Caco-2 (cell line): ENCODE data around the gene HMCN1. TPM values are rescaled to one million over a fixed set of nuclear protein-coding genes. Genes with fewer than 3 reads are reported as not detected.

ENCODE experiments used
- BruUV-seq: library from RNA; stranded (reverse); fragments of 400-500 nt; replicated peaks from 2 replicates; lab custom pipeline; 2021; lab: Mats Ljungman, UMichigan
- CTCF ChIA-PET: fragments of 300-600 bp; sonication (Branson Sonifier 250); formaldehyde crosslinking; loops from one replicate; lab custom pipeline; 2022; ENCODE audit warnings: antibody characterized with exemption; lab: Charles Lee
- POLR2A ChIA-PET: fragments of 300-600 bp; sonication (Branson Sonifier 250); formaldehyde crosslinking; loops from one replicate; lab custom pipeline; 2022; ENCODE audit warnings: antibody characterized with exemption; lab: Charles Lee
- DNase-seq, 2 experiments: peaks; one replicate each; pipeline versions ENCODE4 v3.0.0 to v3.0.0-alpha.2; 2020 to 2022
- H3K27me3 ChIP-seq: replicated peaks from 2 replicates; pipeline ENCODE4 v1.6.0; 2011; ENCODE audit warnings: low read length; ENCODE audit not compliant: control insufficient read depth, insufficient read depth
- H3K36me3 ChIP-seq: 2 replicates; pipeline ENCODE4 v1.5.1; 2011; ENCODE audit warnings: low read length; ENCODE audit not compliant: control insufficient read depth, insufficient read depth
- H3K4me1 ChIP-seq: fragments of 250-450 bp; sonication (Bioruptor Pico); 2 replicates; pipeline ENCODE4 v1.5.1; 2020; ENCODE audit warnings: mild to moderate bottlenecking
- H3K4me3 ChIP-seq: 2 replicates; pipeline ENCODE4 v1.5.1; 2011; ENCODE audit warnings: low read depth, mild to moderate bottlenecking, control low read depth, low read length
- H3K9me3 ChIP-seq: fragments of 250-450 bp; sonication (Bioruptor Pico); 2 replicates; pipeline ENCODE4 v1.5.1; 2020; ENCODE audit warnings: mild to moderate bottlenecking, moderate library complexity
- H3K27ac Mint-ChIP-seq: one replicate; pipeline ENCODE4 v1.8.0; 2022; ENCODE audit warnings: mixed read lengths; ENCODE audit not compliant: unreplicated experiment
- H3K27me3 Mint-ChIP-seq: one replicate; pipeline ENCODE4 v1.8.0; 2022; ENCODE audit warnings: mixed read lengths; ENCODE audit not compliant: insufficient read depth, unreplicated experiment
- H3K36me3 Mint-ChIP-seq: one replicate; pipeline ENCODE4 v1.8.0; 2022; ENCODE audit warnings: mild to moderate bottlenecking, mixed read lengths; ENCODE audit not compliant: insufficient read depth, unreplicated experiment
- H3K4me1 Mint-ChIP-seq: one replicate; pipeline ENCODE4 v1.8.0; 2022; ENCODE audit warnings: low read depth, mixed read lengths; ENCODE audit not compliant: unreplicated experiment
- H3K4me3 Mint-ChIP-seq: one replicate; pipeline ENCODE4 v1.8.0; 2022; ENCODE audit warnings: mild to moderate bottlenecking, moderate library complexity, mixed read lengths; ENCODE audit not compliant: unreplicated experiment
- H3K9me3 Mint-ChIP-seq: one replicate; pipeline ENCODE4 v1.8.0; 2022; ENCODE audit warnings: mixed read lengths; ENCODE audit not compliant: unreplicated experiment
- intact Hi-C: fragments of 100-400 bp; cut with micrococcal nuclease; formaldehyde crosslinking; loops from one replicate; pipeline ENCODE4 v1.10.0; 2022; ENCODE audit not compliant: unreplicated experiment
- total RNA-seq: library from RNA; stranded (reverse); gene quantifications from 2 replicates; pipeline ENCODE4 v1.2.3, GENCODE V29; 2022
- TF ChIP-seq, protein P1 (sequence below), 2 experiments: fragments of 200-600 bp in 1 of 2; IDR thresholded peaks; 1 replicate in 1 of 2; 2 replicates in 1 of 2; pipeline versions ENCODE4 v1.5.1 to v1.8.0; 2011 to 2022; ENCODE audit warnings: antibody characterized with exemption in 1 of 2, control low read depth in 1 of 2, inconsistent platforms in 1 of 2, low read depth in 1 of 2, low read length in 1 of 2, mild to moderate bottlenecking in 1 of 2, moderate library complexity in 1 of 2; ENCODE audit not compliant: insufficient read depth in 1 of 2, severe bottlenecking in 1 of 2, unreplicated experiment in 1 of 2

HMCN1 gene
- total RNA-seq, 1 experiment from 2014 or later = 0.02 TPM

- no peaks in the 10 kb centered on the region for H3K4me1 Mint-ChIP-seq
- no peak overlapping the region for H3K27ac Mint-ChIP-seq
- no peaks in the 10 kb centered on the region for H3K36me3 Mint-ChIP-seq
- Histone ChIP-seq H3K9me3 (no peaks in the 10 kb centered on the region), H3K4me1 (no peaks in the 10 kb centered on the region), H3K4me3 (no peak overlapping the region), H3K27me3 (no peaks in the 10 kb centered on the region), H3K36me3 (no peaks in the 10 kb centered on the region)
- TF ChIP-seq, protein P1, sequence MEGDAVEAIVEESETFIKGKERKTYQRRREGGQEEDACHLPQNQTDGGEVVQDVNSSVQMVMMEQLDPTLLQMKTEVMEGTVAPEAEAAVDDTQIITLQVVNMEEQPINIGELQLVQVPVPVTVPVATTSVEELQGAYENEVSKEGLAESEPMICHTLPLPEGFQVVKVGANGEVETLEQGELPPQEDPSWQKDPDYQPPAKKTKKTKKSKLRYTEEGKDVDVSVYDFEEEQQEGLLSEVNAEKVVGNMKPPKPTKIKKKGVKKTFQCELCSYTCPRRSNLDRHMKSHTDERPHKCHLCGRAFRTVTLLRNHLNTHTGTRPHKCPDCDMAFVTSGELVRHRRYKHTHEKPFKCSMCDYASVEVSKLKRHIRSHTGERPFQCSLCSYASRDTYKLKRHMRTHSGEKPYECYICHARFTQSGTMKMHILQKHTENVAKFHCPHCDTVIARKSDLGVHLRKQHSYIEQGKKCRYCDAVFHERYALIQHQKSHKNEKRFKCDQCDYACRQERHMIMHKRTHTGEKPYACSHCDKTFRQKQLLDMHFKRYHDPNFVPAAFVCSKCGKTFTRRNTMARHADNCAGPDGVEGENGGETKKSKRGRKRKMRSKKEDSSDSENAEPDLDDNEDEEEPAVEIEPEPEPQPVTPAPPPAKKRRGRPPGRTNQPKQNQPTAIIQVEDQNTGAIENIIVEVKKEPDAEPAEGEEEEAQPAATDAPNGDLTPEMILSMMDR (IDR thresholded peaks at IDR 0.05; ENCODE audit: insufficient read depth in 1 of 2, low read depth in 1 of 2, low read length in 1 of 2, severe bottlenecking in 1 of 2, unreplicated experiment in 1 of 2) = no peak
- intact Hi-C loops = no loop called here
- no peak overlapping the region for H3K4me3 Mint-ChIP-seq
- H3K27me3 Mint-ChIP-seq = no peaks in the 10 kb centered on the region
- DNase-seq = no peak
- no peaks in the 10 kb centered on the region for H3K9me3 Mint-ChIP-seq
- no TSS peak for BruUV-seq
- ChIA-PET CTCF (no interaction called here), POLR2A (no interaction called here)
Observed at GRCh38 chr1:186066411-186066810, 332.2 kb downstream of the HMCN1 start.

DNA sequence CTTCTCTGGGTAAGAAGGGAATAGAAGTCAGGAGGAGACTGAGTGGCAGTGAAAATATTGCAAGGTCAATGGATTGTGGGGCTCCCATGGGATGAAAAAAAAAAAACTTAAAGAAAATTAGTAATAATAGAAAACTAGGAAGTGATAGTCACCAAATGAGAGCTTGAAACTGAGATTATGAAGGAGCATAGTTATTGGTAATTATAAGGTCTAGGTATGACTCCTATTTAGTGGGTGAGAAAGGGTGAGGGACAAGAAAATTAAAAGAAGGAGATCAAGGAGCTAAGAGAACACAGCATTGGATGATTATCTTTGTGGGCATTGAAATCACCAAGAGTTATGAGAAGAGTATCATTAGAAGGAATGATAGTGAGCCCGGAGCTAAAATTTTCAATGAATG lies 339.5 kb downstream of the HMCN1 start:
- Mint-ChIP-seq H3K4me3 (no peak overlapping the region), H3K27me3 (no peaks in the 10 kb centered on the region), H3K36me3 (no peaks in the 10 kb centered on the region), H3K9me3 (no peaks in the 10 kb centered on the region), H3K27ac (no peak overlapping the region), H3K4me1 (no peaks in the 10 kb centered on the region)
- no peaks in the 10 kb centered on the region for H3K36me3 ChIP-seq
- ChIA-PET POLR2A (no interaction called here), CTCF (no interaction called here)
- no peaks in the 10 kb centered on the region for H3K9me3 ChIP-seq
- H3K27me3 ChIP-seq = no peaks in the 10 kb centered on the region; the same call in 1 of the 2 replicates
- intact Hi-C loops = loop anchor here (2.0 kb wide), 1 partner anchor 47 kb away; no protein-coding TSS in a partner anchor
- TF ChIP-seq, protein P1 (IDR thresholded peaks at IDR 0.05; ENCODE audit: insufficient read depth in 1 of 2, low read depth in 1 of 2, low read length in 1 of 2, severe bottlenecking in 1 of 2, unreplicated experiment in 1 of 2) = no peak
- BruUV-seq = no TSS peak
- DNase-seq = no peak
- no peak overlapping the region for H3K4me3 ChIP-seq
- H3K4me1 ChIP-seq = no peaks in the 10 kb centered on the region

GRCh38 chr1:186076006-186076405 lies 341.8 kb downstream of the HMCN1 start:
- no peak overlapping the region for H3K27ac Mint-ChIP-seq
- no peak for DNase-seq
- Histone ChIP-seq H3K4me3 (no peak overlapping the region), H3K9me3 (no peaks in the 10 kb centered on the region), H3K36me3 (no peaks in the 10 kb centered on the region), H3K4me1 (no peaks in the 10 kb centered on the region), H3K27me3 (no peaks in the 10 kb centered on the region; the same call in 1 of the 2 replicates)
- ChIA-PET POLR2A (no interaction called here), CTCF (no interaction called here)
- no peaks in the 10 kb centered on the region for H3K27me3 Mint-ChIP-seq
- intact Hi-C loops = no loop called here
- TF ChIP-seq, protein P1 (IDR thresholded peaks at IDR 0.05; ENCODE audit: insufficient read depth in 1 of 2, low read depth in 1 of 2, low read length in 1 of 2, severe bottlenecking in 1 of 2, unreplicated experiment in 1 of 2) = no peak
- H3K4me1 Mint-ChIP-seq = no peaks in the 10 kb centered on the region
- no peaks in the 10 kb centered on the region for H3K9me3 Mint-ChIP-seq
- H3K36me3 Mint-ChIP-seq = no peaks in the 10 kb centered on the region
- BruUV-seq = no TSS peak
- no peak overlapping the region for H3K4me3 Mint-ChIP-seq
